GM19455 (cell line): ENCODE data around the gene DPH1.

Experiments used
- ATAC-seq: cut with Tn5 transposase; IDR thresholded peaks from one replicate; pipeline ENCODE4 v1.9.1; 2021; ENCODE audit not compliant: unreplicated experiment

The DPH1 gene

GRCh38 chr17:2060681-2061440 is 30.9 kb downstream of the DPH1 start:
- no peak for ATAC-seq

- ATAC-seq, result no peak
Observed at GRCh38 chr17:2061441-2061958, 31.5 kb downstream of the DPH1 start.

GRCh38 chr17:2062571-2063183 is 32.7 kb downstream of the DPH1 start:
- ATAC-seq, result no peak

DNA sequence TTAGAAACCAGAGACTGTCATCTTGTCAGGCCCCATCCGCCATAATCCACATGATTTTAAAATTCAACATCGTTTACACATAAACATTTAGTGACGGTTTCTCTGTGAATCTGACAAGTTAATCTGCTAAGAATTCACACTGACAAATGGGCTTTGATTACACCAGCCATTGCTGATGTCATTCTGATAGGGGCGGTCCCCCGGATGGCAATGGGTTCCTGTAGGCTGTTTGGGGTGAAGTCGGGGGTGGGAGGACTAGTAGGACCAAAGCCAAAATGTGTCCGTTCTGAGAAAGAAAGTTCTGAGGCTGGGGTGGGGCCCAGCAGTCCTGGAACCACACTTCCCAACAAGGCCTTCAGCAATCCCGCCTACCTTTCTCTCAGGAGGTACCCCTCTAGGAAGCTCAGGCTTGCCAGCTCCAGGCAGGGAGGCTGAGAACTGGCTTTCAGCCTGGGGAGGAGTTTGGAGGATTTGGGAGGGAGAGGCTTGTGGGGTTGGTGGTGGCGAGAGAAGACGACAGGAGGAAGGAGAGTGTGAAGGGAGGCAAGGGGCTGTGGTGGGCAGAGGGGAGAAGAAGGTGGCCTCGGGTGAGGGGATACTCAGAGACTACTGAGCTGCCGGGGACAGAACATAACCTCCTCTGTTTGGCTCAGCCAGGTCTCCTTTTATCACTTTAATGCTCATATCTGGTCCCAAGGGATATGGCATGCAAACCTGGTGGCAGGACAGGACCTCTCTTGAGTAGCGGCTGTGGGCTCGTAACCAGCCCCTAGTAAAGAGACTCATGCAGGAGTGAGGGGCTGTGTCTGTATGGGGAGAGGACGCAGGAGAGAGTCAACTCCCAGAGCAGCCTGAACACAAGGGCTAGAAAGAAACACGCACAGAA is 33.6 kb downstream of the DPH1 start:
- ATAC-seq, result no peak

DNA sequence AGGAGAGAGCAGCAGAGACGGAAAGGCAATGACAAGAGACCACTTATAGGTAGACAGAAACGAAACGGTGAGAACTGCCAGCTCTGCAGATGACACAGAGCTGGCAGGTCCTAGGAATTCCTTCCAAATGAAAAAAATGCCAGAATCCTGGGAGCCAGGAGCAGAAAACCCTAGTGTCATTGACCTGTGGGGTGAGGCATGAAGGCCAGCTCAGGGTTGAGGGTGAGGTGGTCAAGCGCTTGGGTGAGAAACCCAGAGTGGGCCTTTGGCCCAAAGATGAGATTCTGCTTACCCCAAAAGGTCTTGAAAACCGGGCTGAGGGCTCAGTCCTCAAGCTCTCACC is 34.2 kb downstream of the DPH1 start:
- no peak for ATAC-seq

- ATAC-seq, result no peak
Observed at GRCh38 chr17:2064520-2064971, 34.6 kb downstream of the DPH1 start.

DNA sequence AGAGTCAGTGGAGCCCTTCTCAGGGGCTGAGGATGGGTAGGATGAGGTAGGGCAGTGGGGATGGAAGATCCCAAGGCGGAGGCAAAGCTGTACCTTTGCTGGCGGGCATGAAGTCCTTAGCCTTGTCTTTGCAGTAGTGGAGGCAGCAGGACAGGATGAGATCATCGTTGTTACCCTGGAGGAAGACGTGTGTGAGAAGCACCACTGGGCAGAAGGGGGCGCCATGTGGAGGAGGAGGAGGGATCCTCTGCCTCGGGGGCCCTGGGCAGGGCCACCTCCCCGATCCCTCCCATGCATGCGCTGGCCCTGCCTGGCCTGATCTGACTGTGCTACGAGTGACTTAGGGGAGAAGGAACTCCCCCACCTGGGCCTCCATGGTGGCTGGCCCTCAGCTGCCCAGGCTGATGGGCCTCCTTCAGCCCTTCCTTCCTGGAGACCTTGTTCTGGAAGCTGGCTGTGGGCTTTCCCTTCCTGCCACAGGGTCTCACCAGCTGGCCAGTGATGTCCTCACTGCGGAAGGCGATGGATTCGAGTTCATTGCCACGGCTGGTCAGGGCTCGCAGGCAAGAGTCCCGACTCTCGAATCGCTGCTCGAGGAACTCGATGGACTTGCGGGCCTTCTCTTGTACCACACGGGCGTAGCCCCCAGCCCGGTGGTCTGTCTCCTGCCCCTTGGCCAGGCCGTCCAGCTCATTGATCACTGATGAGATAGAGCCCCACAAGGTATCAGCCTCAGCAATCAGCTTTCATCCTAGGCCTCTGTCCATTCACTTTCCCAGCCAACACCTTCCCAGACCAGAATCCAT is 35.2 kb downstream of the DPH1 start:
- no peak for ATAC-seq

- ATAC-seq, result no peak
Observed at GRCh38 chr17:2065949-2066400, 36.0 kb downstream of the DPH1 start.

DNA sequence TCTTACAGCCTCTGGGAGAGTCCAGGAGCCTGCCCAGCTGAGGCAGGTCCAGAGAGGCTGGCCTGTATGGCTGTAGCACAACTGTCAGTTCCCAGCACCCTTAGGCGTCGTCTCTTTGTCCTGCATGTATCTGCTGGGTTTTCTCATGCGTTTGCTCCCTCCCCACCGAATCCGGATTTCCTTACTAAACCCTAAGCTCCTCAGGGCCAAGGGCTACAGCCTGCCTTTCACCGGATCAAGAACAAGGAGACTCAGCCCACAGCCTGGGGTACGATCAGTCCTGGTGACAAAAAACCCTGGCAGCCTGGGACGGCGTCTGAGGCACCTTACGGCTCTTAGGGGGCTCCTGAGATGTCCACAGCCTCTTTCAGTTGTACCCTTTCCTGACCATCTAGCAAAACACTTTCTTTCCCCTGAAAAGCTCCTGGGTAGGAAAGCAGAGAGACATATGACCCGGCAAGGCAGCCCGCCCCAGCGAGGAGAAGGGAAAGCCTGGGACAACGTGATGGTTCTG is 37.2 kb downstream of the DPH1 start:
- no peak for ATAC-seq

- ATAC-seq, result no peak
Observed at GRCh38 chr17:2067608-2068024, 37.7 kb downstream of the DPH1 start.

- no peak for ATAC-seq
Observed at GRCh38 chr17:2068031-2068518, 38.1 kb downstream of the DPH1 start.

- no peak for ATAC-seq
Observed at GRCh38 chr17:2068519-2069051, 38.6 kb downstream of the DPH1 start.

- peak; percentile 65 for ATAC-seq
Observed at GRCh38 chr17:2070241-2071023, 40.5 kb downstream of the DPH1 start.

DNA sequence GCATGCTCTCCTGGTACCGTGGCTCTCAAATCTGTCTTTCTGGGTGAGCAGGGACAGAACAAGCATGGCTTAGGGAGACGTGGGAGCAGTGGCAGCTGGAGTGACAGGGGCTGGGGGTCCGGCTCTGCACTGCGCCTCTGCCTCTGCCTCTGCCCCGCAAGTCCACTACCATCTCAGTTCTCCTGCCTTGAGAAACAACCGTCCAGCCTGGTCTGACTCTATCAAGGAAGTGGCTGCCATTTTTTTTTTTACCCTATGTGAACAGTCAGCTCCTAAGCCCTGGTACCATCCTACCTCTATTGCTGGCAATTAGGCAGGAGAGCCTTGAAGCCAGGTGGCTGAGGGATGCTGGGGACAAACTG is 41.1 kb downstream of the DPH1 start:
- no peak for ATAC-seq

DNA sequence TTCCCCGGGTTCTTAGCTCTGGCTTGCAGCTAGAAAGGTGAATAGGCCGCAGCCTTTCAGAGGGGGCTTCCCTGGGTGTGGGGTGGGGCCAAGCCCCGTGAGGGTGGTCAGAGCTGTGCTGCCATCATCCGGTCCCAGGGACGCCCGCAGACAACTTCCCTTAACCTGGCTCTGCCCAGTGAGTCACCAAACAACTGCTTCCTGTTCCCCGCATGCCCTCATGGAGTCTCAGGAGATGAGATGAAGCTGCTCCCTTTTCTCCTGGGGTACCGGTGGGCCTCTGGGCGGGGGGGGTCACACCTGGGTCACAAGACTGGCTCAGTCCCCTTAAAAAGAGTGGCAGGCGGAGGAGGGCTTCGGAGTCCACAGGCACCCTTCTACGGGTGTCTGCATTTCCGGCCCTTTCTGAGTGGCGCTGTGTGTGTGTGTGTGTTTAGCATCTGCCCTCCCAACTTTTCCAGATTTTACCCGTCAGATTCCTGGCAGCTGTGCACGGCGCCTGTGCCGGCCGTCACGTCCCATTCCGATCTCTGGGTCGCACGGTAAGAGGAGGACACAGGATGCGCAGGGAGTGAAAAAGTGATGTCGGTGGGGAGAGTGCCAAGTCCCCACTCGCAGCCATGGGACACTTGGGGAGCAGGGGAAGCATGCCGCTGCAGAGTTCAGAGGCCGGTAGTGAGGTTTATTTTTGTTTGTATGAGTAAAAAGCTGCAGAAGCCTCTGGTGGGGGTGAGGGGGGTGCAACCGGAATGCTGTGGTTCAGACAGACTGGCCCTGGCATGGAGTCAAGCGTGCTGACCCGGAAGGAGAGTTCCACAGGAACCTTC is 41.7 kb downstream of the DPH1 start:
- ATAC-seq, result no peak

DNA sequence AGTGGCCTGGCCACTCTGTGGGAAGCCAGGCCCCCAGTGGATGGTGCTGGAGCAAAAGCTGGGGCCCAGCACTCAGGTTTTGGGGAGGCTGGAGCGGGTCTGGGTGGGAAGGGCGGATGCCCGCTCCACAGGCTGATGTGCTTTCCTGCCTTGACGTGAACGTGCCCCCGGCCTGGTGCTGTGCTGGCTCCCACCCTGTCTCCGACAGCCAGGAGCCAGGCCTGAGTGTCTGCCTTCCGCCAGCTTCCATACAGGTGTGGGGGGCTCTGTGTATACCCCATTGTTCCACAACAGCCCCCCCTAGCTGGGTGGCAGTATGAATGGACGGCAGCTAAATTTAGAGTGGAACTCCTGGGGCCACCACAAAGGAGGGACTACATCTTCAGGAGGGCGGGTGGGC is 45.0 kb downstream of the DPH1 start:
- no peak for ATAC-seq

DNA sequence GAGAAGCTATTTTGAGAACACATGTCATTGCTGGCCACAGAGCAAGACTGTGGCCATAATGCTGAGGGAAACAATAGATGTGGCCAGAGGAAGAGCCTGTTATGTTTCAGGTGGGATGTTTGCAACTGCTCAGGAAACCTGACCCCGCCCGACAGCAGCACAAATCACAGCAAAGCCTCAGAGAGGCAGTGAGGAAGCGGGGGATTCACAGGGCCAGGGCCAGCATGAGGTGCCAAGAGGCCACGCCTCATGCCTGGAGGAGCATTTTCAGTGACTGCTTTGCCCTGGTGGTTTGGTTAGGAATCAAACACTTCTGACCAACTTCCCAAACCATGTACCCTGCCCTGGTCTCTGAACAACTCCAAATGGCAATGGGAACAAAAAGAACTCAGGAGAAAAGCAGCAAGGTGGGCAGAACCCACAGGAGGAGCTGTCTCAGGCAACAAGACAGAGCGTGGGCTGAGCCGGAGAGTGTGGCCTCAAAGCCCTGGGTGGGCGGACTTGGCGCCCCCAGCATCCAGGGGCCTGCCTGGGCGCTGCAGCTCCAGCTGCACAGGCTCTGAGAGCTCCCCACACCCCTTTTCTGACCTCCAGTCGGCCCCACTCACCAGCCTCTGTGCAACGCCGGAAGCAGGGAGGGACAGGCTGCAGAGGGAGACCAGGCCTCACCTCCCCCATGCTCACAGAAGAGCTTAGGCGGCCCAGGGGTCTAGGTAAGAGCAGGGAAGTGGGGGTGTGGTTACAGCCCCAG is 45.6 kb downstream of the DPH1 start:
- no peak for ATAC-seq
